ACHN (cell line): ENCODE results near the gene LSS.

Experiments
- DNase-seq: peaks from one replicate; pipeline ENCODE4 v3.0.0-alpha.2; 2015
- in situ Hi-C: cut with HindIII; loops from 2 replicates; pipeline ENCODE4 v1.10.0; 2017; ENCODE audit warnings: low sequenced_read_pairs, low pct_ligation_motif_present, low pct_unique_long_range_greater_than_20kb

Gene LSS

GRCh38 chr21:46138383-46138970 lies 90.1 kb downstream of the LSS start:
- in situ Hi-C loops = no loop called here
- DNase-seq = no peak
